Measurements from ENCODE around the gene PIK3AP1. TPM values are rescaled to one million over a fixed set of nuclear protein-coding genes. Genes with fewer than 3 reads are reported as not detected.

PIK3AP1 gene
- total RNA-seq, 1 donor from 2014 or later: 1.3 TPM

DNA sequence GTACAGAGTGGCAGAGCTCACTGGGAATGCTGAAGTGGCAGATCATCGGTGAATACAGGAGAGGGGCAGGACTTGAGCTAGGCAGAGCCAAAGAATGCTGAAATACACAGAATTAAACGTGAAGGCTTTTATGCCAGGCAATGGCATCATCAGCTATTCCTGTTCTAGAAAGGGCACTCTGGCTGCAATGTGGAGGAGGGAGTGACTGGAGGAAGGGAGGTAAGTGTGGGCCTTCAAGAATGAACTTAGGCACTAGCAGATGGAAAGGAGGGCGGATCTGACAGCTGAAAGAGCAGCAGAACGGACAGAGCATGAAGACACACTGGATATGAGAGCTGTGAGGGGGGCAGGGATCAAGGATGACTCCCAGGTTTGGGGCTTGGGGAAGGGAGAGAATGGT lies 121.5 kb downstream of the PIK3AP1 start:
- no peaks in the 10 kb centered on the region for H3K4me1 Mint-ChIP-seq
- H3K36me3 Mint-ChIP-seq (ENCODE audit: low read depth): no peaks in the 10 kb centered on the region
- TF ChIP-seq, protein P1, sequence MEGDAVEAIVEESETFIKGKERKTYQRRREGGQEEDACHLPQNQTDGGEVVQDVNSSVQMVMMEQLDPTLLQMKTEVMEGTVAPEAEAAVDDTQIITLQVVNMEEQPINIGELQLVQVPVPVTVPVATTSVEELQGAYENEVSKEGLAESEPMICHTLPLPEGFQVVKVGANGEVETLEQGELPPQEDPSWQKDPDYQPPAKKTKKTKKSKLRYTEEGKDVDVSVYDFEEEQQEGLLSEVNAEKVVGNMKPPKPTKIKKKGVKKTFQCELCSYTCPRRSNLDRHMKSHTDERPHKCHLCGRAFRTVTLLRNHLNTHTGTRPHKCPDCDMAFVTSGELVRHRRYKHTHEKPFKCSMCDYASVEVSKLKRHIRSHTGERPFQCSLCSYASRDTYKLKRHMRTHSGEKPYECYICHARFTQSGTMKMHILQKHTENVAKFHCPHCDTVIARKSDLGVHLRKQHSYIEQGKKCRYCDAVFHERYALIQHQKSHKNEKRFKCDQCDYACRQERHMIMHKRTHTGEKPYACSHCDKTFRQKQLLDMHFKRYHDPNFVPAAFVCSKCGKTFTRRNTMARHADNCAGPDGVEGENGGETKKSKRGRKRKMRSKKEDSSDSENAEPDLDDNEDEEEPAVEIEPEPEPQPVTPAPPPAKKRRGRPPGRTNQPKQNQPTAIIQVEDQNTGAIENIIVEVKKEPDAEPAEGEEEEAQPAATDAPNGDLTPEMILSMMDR (conservative IDR thresholded peaks at IDR 0.05): no peak
- DNase-seq (ENCODE audit: low read depth, low spot score): no peak
- no peaks in the 10 kb centered on the region for H3K9me3 Mint-ChIP-seq
- H3K27me3 Mint-ChIP-seq (ENCODE audit: low read depth): no peaks in the 10 kb centered on the region
- H3K27ac Mint-ChIP-seq (ENCODE audit: unreplicated experiment): no peak overlapping the region
- H3K4me3 Mint-ChIP-seq: no peak overlapping the region

DNA sequence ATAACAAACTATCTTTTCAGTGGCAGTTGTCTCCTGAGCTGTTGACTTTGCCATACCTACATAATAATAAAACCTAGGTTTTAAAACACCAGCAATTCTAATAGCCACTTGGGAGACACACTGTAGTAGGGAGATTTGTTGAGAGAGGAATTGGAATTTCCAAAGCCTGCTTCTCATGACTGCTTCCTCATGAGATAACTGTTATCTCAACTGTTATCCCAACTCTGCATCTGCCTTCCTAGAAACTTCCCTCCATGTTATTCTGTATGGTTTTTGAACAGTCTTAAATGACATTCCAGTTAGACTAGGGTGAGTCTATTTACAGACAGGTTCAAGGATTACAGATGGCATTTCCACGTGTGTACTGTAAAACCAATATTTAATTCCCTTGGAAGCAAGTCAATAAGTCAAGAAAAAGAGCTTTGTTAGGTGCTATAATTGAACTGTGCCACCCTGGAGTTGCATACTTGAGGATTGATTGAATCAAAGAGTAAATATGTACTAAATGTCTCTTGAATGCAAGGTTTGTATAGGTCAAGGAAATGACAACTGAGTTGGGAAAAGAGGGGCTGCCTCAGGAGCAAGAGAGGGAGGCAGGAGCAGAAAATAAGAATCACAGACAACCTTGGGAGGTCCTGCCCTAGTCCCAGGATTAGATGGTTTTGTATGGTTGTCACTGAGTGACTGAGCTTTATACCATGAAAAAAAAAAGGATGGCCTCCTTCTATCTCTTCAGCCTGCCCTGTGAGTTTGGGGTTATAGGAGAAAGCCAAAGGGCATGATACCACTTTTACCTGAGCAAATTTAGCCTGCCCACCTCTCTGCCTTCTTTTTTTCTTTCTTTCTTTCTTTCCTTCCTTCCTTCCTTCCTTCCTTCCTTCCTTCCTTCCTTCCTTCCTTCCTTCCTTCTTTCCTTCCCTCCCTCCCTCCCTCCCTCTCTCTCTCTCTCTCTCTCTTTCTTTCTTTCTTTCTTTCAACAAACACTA lies 123.6 kb downstream of the PIK3AP1 start:
- no peaks in the 10 kb centered on the region for H3K4me1 Mint-ChIP-seq
- TF ChIP-seq, protein P1 (conservative IDR thresholded peaks at IDR 0.05): no peak
- DNase-seq (ENCODE audit: low read depth, low spot score): no peak
- H3K36me3 Mint-ChIP-seq (ENCODE audit: low read depth): no peaks in the 10 kb centered on the region
- no peaks in the 10 kb centered on the region for H3K9me3 Mint-ChIP-seq
- H3K27ac Mint-ChIP-seq (ENCODE audit: unreplicated experiment): no peak overlapping the region
- no peaks in the 10 kb centered on the region for H3K27me3 Mint-ChIP-seq (ENCODE audit: low read depth)
- H3K4me3 Mint-ChIP-seq: no peak overlapping the region

DNA sequence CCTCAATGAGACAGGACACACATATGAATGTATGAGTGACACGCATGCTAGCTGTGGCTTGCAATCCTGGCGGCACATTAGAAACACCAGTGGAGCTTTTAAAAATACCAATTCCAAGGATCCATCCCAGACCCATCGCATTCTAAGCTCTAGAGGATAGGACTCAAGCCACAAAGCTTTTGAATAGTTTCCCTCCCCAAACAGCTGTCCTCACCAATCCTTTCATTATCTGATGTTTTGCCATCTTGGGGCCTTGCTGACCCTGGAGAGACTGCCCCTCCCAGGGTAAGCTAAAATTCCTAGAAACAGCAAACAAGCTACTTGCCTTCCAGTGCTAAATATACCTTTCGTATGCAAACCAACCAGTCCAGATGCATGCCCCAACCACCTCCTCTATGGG lies 124.6 kb downstream of the PIK3AP1 start:
- no peaks in the 10 kb centered on the region for H3K27me3 Mint-ChIP-seq (ENCODE audit: low read depth)
- H3K4me3 Mint-ChIP-seq: no peak overlapping the region
- TF ChIP-seq, protein P1 (conservative IDR thresholded peaks at IDR 0.05): no peak
- no peak for DNase-seq (ENCODE audit: low read depth, low spot score)
- no peaks in the 10 kb centered on the region for H3K4me1 Mint-ChIP-seq
- H3K36me3 Mint-ChIP-seq (ENCODE audit: low read depth): no peaks in the 10 kb centered on the region
- H3K9me3 Mint-ChIP-seq: no peaks in the 10 kb centered on the region
- no peak overlapping the region for H3K27ac Mint-ChIP-seq (ENCODE audit: unreplicated experiment)

DNA sequence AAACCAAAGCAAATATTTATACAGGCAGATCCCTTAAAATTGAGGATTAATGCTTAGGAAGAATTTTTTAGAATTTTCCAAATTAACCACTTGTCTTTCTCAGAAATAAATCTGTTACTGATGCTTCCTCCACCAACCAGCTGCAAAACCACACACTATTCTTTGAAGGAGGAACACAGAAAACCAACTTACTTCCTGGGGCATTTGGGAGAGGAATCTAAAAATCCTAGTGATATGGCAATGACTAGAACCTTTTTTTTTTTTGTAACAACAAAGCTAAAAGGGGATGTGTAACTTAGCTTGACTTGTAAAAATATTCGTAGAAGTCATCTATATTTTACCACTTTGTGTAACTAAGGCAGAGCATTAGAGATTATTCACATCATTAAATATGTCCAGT lies 128.4 kb downstream of the PIK3AP1 start:
- TF ChIP-seq, protein P1 (conservative IDR thresholded peaks at IDR 0.05): no peak
- Mint-ChIP-seq H3K27ac (ENCODE audit: unreplicated experiment) (no peak overlapping the region), H3K9me3 (no peaks in the 10 kb centered on the region), H3K4me3 (no peak overlapping the region), H3K36me3 (ENCODE audit: low read depth) (no peaks in the 10 kb centered on the region), H3K4me1 (no peaks in the 10 kb centered on the region), H3K27me3 (ENCODE audit: low read depth) (no peaks in the 10 kb centered on the region)
- no peak for DNase-seq (ENCODE audit: low read depth, low spot score)

DNA sequence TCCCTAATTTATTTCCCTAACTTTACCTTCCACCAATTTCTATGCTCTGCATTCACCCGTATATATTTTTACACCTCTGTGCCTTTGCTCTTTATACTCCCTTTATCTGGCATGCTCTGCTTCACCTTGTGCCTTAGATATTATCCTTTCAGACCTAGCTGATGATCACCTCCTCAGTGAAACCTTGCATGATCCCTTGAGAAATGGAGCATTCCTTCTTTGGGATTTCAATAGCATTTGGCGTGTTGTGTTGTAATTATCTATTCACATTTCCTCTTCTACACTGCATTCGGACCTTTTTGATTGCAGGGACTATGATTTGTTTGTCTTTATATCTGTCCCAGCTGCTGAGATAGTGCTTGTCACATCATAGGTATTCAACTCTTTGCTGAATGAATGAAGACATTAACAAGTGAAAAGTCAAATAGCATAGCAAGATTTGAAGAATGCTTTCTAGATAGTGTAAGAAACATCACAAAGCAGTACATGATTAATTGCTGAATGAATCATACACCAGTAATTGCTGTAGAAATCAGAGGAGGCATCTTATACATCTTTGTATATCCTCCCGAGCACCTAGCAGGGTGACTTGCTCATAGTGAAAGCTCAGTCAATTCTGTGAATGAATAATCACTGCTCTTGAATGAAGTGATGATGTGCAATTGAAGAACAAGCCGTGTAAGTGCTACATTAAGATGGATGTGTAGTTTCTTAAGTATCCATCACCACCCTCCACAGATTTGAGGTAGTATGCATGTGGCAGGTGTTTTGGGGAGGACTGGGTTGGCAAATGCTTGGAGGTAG lies 131.5 kb downstream of the PIK3AP1 start:
- DNase-seq (ENCODE audit: low read depth, low spot score): no peak
- Mint-ChIP-seq H3K4me1 (peaks cover 15% of the 10 kb centered on the region), H3K27me3 (ENCODE audit: low read depth) (no peaks in the 10 kb centered on the region), H3K4me3 (no peak overlapping the region), H3K27ac (ENCODE audit: unreplicated experiment) (no peak overlapping the region), H3K36me3 (ENCODE audit: low read depth) (no peaks in the 10 kb centered on the region), H3K9me3 (no peaks in the 10 kb centered on the region)
- TF ChIP-seq, protein P1 (conservative IDR thresholded peaks at IDR 0.05): no peak
